Measurements from ENCODE around the gene C9orf40.

The C9orf40 gene

GRCh38 chr9:74935008-74935407, 17.7 kb downstream of the C9orf40 start:
- no peak for DNase-seq

GRCh38 chr9:74921737-74922136, 31.0 kb downstream of the C9orf40 start:
- no peak for DNase-seq

DNA sequence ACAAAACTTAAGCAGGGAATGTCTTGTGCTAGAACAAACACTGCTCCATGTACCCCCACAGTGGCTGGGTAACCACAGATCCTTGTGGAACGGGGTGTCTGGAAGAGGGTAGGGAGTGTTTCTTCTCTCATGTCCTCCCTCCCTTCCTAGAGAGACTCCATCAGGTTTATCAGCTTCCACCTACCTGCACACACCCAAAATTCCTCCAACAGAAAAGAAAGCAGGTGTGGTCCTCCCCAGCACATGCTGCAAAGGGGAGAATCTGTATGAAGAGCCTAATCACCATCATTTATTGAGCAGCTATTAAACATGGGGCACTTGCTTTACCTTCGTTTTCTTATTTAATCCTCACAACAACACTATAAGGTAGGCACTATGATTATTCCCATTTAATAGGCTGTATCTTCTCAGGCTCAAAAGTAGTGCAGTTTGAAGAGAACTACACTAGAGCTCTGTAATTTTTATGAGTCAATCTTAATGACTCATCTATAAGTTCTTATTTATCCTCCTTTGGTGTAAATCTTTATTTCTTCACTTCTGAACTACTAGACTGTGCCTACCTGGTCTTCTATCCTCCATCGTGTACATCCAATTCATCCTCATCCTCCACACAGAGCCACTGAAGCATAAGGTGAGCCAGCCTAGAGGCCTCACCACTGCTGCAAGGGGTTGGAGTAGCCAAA, 31.6 kb downstream of the C9orf40 start:
- no peak for DNase-seq

GRCh38 chr9:74910036-74910435, 42.7 kb downstream of the C9orf40 start:
- DNase-seq, result no peak

- no peak for DNase-seq
These were observed 44.0 kb downstream of the C9orf40 start for GRCh38 chr9:74908665-74909064.

- no peak for DNase-seq
These were observed 45.6 kb downstream of the C9orf40 start for GRCh38 chr9:74907085-74907484.

DNA sequence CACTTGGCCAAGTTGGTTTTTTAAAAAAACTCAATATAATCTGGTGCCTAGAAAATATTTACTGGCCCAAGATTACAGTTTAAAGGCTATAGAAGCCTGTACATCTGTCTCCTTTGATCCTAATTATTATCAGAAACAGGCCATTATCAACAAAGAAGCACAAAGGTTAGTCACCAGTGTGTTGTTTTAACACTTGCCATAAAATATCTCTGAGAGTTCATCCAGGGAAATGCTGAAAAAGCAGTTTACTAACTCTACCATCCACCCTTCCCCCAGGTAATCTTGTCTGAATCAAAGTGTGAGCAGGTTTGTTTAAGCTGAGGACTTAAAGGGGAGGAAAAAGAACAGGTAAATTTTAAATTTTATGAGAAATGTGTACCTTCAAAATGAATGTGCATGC, 51.7 kb downstream of the C9orf40 start:
- DNase-seq, result no peak

Measured in inflammatory macrophage treated with lipopolysaccharide for 1 hour (primary cell).